Activated CD4-positive, CD25-positive, alpha-beta regulatory T cell treated with anti-CD3 and anti-CD28 coated beads, Interleukin-2, amount 50 U/mL, for 24 hours (primary cell): ENCODE results near the gene TMEM138.

Source experiments
- ATAC-seq, 2 donors: fragments of 150-1000 bp; cut with Tn5 transposase; one replicate each; pipeline ENCODE4 v1.10.0; 2021; ENCODE audit warnings: mild to moderate bottlenecking in 1 of 2, moderate library complexity in 1 of 2

TMEM138 gene

GRCh38 chr11:61342207-61342803 lies 19.9 kb upstream of the TMEM138 start:
- no peak for ATAC-seq

- ATAC-seq = no peak
Measured at GRCh38 chr11:61343792-61344745, 18.1 kb upstream of the TMEM138 start.

DNA sequence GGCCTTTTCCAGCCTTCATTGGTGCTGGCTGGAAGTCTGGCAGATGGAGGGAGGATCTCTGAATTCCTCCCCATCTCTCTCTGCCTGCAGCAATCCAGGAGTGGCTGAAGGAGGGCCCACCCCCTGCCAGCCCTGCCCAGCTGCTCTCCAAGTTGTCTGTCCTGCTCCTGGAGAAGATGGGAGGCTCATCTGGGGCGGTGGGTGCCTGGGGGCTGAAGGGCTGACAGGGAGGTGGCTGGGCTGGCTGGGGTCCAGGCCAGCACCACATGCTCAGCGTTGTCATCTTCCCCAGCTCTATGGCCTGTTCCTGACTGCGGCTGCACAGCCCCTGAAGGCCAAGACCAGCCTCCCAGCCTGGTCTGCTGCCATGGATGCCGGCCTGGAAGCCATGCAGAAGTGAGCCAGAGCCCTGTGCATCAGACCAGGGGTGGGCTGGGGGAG lies 17.0 kb upstream of the TMEM138 start:
- ATAC-seq = no peak

GRCh38 chr11:61345954-61346843 lies 16.0 kb upstream of the TMEM138 start:
- ATAC-seq = no peak

DNA sequence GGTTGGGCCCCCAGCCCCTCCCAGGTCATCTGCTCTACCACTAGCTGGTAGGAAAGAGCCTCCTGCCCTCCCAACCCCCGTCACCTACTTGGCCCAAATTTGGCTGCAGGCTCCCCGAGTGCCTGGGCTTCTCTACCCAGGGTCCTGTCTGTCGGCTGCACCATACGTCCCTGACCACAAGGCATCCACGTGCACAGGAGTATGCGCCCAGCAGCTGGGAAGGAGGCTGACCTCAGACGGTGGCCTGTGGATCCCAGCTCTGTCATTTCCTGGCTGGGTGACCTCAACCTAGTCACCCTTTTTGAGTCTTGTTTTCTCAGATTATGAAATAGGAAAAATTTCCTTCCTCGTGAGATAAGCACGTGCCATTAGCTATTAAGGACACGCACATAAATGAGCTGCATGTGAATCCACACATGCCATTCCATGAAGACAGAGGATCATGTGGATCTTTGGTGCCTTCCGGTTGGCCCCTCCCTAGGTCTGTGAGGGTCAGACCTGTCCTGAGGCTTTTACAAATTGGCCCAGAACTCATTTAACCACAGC lies 14.2 kb upstream of the TMEM138 start:
- no peak for ATAC-seq

DNA sequence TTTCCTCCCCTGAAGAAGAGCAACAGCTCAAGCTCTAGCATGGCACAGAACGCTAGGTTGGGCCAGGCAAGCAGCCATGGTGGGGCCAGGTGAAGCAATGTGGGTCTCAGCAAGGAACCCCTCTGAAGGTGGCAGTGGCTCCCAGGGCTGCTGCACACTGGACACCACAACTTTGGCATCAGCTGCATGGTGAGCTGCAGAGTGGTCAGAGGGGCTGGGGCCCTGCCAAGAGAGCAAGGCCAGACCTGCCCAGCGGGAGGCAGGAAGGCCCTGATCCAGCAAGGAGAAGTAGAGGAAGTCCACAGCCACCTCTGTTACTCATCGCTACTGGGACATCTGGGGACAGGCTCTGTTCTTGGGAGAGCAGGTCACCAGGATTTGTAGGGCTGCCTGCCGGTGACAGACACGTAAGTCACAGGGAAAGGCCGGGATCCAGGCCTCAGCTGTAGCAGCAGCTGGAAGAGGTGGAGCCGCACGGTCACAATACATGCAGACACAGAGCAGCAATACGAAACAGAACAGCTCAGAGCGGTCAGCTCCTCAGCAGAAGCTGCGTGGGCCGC lies 12.9 kb upstream of the TMEM138 start:
- no peak for ATAC-seq

GRCh38 chr11:61349916-61350315 lies 12.3 kb upstream of the TMEM138 start:
- ATAC-seq = no peak

GRCh38 chr11:61350336-61350735 lies 11.8 kb upstream of the TMEM138 start:
- ATAC-seq = no peak

- ATAC-seq = no peak
Measured at GRCh38 chr11:61350803-61351202, 11.4 kb upstream of the TMEM138 start.

- no peak for ATAC-seq
Measured at GRCh38 chr11:61352038-61352437, 10.1 kb upstream of the TMEM138 start.

DNA sequence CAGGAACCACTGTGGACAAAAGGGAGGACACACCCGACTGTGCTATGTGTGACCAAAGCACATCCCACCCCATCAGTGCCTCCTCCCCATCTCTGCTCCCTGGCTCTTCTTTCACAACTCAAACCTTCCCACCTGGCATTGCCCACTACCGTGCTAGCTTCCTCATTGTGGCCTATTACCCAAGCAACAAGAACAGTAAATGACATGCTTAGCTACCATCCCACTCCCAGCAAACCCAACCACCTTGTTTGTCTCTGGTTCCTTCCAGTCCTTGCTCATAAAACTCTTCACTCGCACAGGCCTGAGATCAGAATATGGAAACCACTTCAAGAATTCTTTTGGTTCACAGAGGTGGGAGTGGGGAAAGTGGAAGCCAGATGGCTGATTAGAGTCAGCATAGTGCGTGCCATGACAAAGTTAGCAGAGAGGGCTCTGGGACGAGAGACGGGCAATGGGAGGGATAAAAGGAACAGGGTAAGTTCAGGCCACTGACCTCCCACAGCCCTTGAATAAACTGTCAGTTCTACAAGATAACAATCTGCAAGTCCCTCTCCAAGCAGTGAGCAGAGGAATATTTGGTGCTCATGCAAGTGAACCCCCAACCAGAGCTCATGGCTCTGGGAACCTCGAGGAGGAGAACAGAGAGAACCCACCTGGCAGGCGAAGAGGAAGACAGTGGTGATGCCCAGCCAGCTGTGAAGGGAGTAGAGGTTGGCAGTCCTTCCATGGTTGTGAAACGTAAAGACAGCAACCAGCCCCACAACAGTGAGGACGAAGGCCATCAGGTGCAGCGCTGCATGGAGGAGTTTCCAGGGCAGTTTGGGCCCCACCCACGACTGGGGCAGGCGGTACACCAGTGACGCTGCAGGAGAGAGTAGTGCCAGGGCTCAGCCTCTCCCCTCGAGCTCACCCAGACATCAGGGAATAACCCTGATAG lies 8.8 kb upstream of the TMEM138 start:
- ATAC-seq = no peak

GRCh38 chr11:61354208-61354607 lies 8.0 kb upstream of the TMEM138 start:
- no peak for ATAC-seq

GRCh38 chr11:61356706-61357105 lies 5.5 kb upstream of the TMEM138 start:
- ATAC-seq = no peak

- ATAC-seq = no peak
Measured at GRCh38 chr11:61357233-61357893, 4.8 kb upstream of the TMEM138 start.

- ATAC-seq = no peak
Measured at GRCh38 chr11:61357894-61358239, 4.3 kb upstream of the TMEM138 start.

DNA sequence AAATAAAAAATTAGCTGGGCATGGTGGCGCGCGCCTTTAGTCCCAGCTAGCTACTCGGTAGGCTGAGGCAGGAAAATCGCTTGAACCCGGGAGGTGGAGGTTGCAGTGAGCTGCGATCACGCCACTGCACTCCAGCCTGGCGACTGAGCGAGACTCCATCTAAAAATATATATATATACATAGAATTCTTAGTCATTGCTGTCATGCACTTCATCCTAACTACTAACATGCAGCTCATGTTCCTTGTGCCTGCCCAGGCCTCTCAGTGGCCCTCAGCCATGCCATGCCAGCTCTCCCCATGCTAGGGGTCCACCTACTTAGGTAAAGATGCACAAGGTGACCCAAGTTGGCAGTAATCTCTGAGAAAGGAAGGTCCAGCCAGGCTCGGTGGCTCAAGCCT lies 3.6 kb upstream of the TMEM138 start:
- ATAC-seq = no peak

- ATAC-seq = no peak
Measured at GRCh38 chr11:61359516-61359915, 2.7 kb upstream of the TMEM138 start.

- ATAC-seq = peak in 1 of 2 donors; percentile 1
Measured at GRCh38 chr11:61361237-61361740, 885 bp upstream of the TMEM138 start.

GRCh38 chr11:61362542-61362875 lies 335 bp downstream of the TMEM138 start:
- ATAC-seq = peak; percentile 17 to 18

- no peak for ATAC-seq
Measured at GRCh38 chr11:61364012-61364675, 2.0 kb downstream of the TMEM138 start.
